Astrocyte (in vitro differentiated cells and primary cell): Measurements from ENCODE around the gene SEPSECS. TPM values are rescaled to one million over a fixed set of nuclear protein-coding genes. Genes with fewer than 3 reads are reported as not detected.

Experiments
- DNase-seq: peaks from one replicate; pipeline ENCODE4 v3.0.0-alpha.2; 2010; ENCODE audit warnings: low read depth
- FAIRE-seq: peaks from 2 replicates; lab custom pipeline; 2011; peaks lifted over from hg19 to GRCh38; lab: Jason Lieb, UNC
- H2AFZ ChIP-seq: 2 replicates; pipeline ENCODE4 v1.6.0; 2012; ENCODE audit warnings: low read depth, low read length, inconsistent platforms
- H3K27ac ChIP-seq: 2 replicates; pipeline ENCODE4 v1.5.1; 2011; ENCODE audit warnings: low read depth, low read length, inconsistent platforms
- H3K27me3 ChIP-seq: 2 replicates; pipeline ENCODE4 v1.6.0; 2011; ENCODE audit warnings: low read length, inconsistent platforms; ENCODE audit not compliant: insufficient read depth
- H3K36me3 ChIP-seq: 2 replicates; pipeline ENCODE4 v1.5.1; 2011; ENCODE audit warnings: low read length, inconsistent platforms; ENCODE audit not compliant: insufficient read depth
- H3K4me1 ChIP-seq: 2 replicates; pipeline ENCODE4 v1.5.1; 2011; ENCODE audit warnings: low read length, inconsistent platforms; ENCODE audit not compliant: insufficient read depth
- H3K4me2 ChIP-seq: 2 replicates; pipeline ENCODE4 v1.6.0; 2012; ENCODE audit warnings: low read length, inconsistent platforms
- H3K4me3 ChIP-seq: 2 replicates; pipeline ENCODE4 v1.5.1; 2011; ENCODE audit warnings: low read depth, mild to moderate bottlenecking, low read length, inconsistent platforms; ENCODE audit not compliant: insufficient read depth
- H3K79me2 ChIP-seq: 2 replicates; pipeline ENCODE4 v1.6.0; 2012; ENCODE audit warnings: mild to moderate bottlenecking, low read length, inconsistent platforms; ENCODE audit not compliant: insufficient read depth
- H3K9ac ChIP-seq: 2 replicates; pipeline ENCODE4 v1.6.0; 2012; ENCODE audit warnings: mild to moderate bottlenecking, low read length, inconsistent platforms
- H3K9me3 ChIP-seq: 2 replicates; pipeline ENCODE4 v1.5.1; 2012; ENCODE audit warnings: low read depth, mild to moderate bottlenecking, low read length, inconsistent platforms; ENCODE audit not compliant: insufficient read depth
- H4K20me1 ChIP-seq: 2 replicates; pipeline ENCODE4 v1.6.0; 2012; ENCODE audit warnings: low read length, inconsistent platforms; ENCODE audit not compliant: insufficient read depth
- H3K27ac Mint-ChIP-seq: one replicate; pipeline ENCODE4 v1.8.0; 2021; ENCODE audit warnings: mild to moderate bottlenecking, mixed read lengths; ENCODE audit not compliant: unreplicated experiment
- H3K27me3 Mint-ChIP-seq: one replicate; pipeline ENCODE4 v1.8.0; 2021; ENCODE audit warnings: low read depth, mixed read lengths; ENCODE audit not compliant: unreplicated experiment
- H3K36me3 Mint-ChIP-seq: one replicate; pipeline ENCODE4 v1.8.0; 2021; ENCODE audit warnings: low read depth, mixed read lengths; ENCODE audit not compliant: unreplicated experiment
- H3K4me1 Mint-ChIP-seq: one replicate; pipeline ENCODE4 v1.8.0; 2021; ENCODE audit warnings: low read depth, mixed read lengths; ENCODE audit not compliant: unreplicated experiment
- H3K4me3 Mint-ChIP-seq: one replicate; pipeline ENCODE4 v1.8.0; 2021; ENCODE audit warnings: mild to moderate bottlenecking, moderate library complexity, mixed read lengths; ENCODE audit not compliant: unreplicated experiment
- H3K9me3 Mint-ChIP-seq: one replicate; pipeline ENCODE4 v1.8.0; 2021; ENCODE audit warnings: mild to moderate bottlenecking, mixed read lengths; ENCODE audit not compliant: unreplicated experiment
- EZH2 ChIP-seq: IDR thresholded peaks from 2 replicates; pipeline ENCODE4 v1.6.1; 2012; ENCODE audit warnings: mild to moderate bottlenecking, low read length, inconsistent platforms; ENCODE audit not compliant: insufficient read depth
- total RNA-seq: library from RNA; stranded (reverse); gene quantifications from 2 replicates; pipeline ENCODE4 v1.2.1, GENCODE V29; 2021
- TF ChIP-seq, protein P1 (sequence below): IDR thresholded peaks from 2 replicates; pipeline ENCODE4 v1.5.1; 2011; ENCODE audit warnings: low read depth, mild to moderate bottlenecking, inconsistent platforms, low read length, moderate library complexity; ENCODE audit not compliant: insufficient read depth

Gene SEPSECS
- total RNA-seq, 1 donor from 2014 or later = 4.2 TPM

- no peaks in the 10 kb centered on the region for H3K36me3 Mint-ChIP-seq
- Histone ChIP-seq H4K20me1 (no peaks in the 10 kb centered on the region), H2AFZ (no peak overlapping the region), H3K79me2 (no peaks in the 10 kb centered on the region), H3K27ac (no peak overlapping the region), H3K4me3 (no peak overlapping the region), H3K27me3 (peaks cover 5% of the 10 kb centered on the region), H3K36me3 (no peaks in the 10 kb centered on the region), H3K9ac (no peak overlapping the region), H3K4me2 (peak overlapping the region; percentile 30), H3K4me1 (peaks cover 9% of the 10 kb centered on the region), H3K9me3 (peaks cover 5% of the 10 kb centered on the region)
- FAIRE-seq (no peak), DNase-seq (peak; percentile 69)
- H3K27me3 Mint-ChIP-seq = peaks cover 20% of the 10 kb centered on the region
- H3K4me3 Mint-ChIP-seq = no peak overlapping the region
- H3K9me3 Mint-ChIP-seq = peaks cover 11% of the 10 kb centered on the region
- TF ChIP-seq EZH2 = no peak
- TF ChIP-seq, protein P1, sequence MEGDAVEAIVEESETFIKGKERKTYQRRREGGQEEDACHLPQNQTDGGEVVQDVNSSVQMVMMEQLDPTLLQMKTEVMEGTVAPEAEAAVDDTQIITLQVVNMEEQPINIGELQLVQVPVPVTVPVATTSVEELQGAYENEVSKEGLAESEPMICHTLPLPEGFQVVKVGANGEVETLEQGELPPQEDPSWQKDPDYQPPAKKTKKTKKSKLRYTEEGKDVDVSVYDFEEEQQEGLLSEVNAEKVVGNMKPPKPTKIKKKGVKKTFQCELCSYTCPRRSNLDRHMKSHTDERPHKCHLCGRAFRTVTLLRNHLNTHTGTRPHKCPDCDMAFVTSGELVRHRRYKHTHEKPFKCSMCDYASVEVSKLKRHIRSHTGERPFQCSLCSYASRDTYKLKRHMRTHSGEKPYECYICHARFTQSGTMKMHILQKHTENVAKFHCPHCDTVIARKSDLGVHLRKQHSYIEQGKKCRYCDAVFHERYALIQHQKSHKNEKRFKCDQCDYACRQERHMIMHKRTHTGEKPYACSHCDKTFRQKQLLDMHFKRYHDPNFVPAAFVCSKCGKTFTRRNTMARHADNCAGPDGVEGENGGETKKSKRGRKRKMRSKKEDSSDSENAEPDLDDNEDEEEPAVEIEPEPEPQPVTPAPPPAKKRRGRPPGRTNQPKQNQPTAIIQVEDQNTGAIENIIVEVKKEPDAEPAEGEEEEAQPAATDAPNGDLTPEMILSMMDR = no peak
- H3K4me1 Mint-ChIP-seq = no peaks in the 10 kb centered on the region
- no peak overlapping the region for H3K27ac Mint-ChIP-seq
Measured at GRCh38 chr4:25098964-25099891, 61.0 kb downstream of the SEPSECS start.

- H3K27me3 Mint-ChIP-seq = peaks cover 20% of the 10 kb centered on the region
- no peak overlapping the region for H3K27ac Mint-ChIP-seq
- no peak for TF ChIP-seq EZH2
- TF ChIP-seq, protein P1 = no peak
- H4K20me1 ChIP-seq = no peaks in the 10 kb centered on the region
- no peaks in the 10 kb centered on the region for H3K36me3 ChIP-seq
- no peaks in the 10 kb centered on the region for H3K36me3 Mint-ChIP-seq
- H3K9me3 Mint-ChIP-seq = peaks cover 12% of the 10 kb centered on the region
- no peaks in the 10 kb centered on the region for H3K79me2 ChIP-seq
- H3K27ac ChIP-seq = no peak overlapping the region
- peaks cover 11% of the 10 kb centered on the region for H3K9me3 ChIP-seq
- peaks cover 2% of the 10 kb centered on the region for H3K27me3 ChIP-seq
- H3K4me3 ChIP-seq = no peak overlapping the region
- FAIRE-seq (no peak), DNase-seq (no peak)
- H3K4me1 Mint-ChIP-seq = peaks cover 4% of the 10 kb centered on the region
- no peak overlapping the region for H2AFZ ChIP-seq
- H3K4me1 ChIP-seq = peaks cover 9% of the 10 kb centered on the region
- H3K4me3 Mint-ChIP-seq = no peak overlapping the region
- H3K4me2 ChIP-seq = no peak overlapping the region
- no peak overlapping the region for H3K9ac ChIP-seq
Measured at GRCh38 chr4:25096981-25097443, 63.2 kb downstream of the SEPSECS start.
